NCI-H446 (cell line): ENCODE results near the gene CENPL.
"Not testable (repeated sequence)": the region's sequence is repeated elsewhere in the genome, so short reads cannot be mapped to it uniquely, and the experiment has no call there.

Source experiments
- DNase-seq, 2 experiments: peaks; one replicate each; lab custom pipeline; 2025; lab: John Stamatoyannopoulos, UW

The CENPL gene

DNA sequence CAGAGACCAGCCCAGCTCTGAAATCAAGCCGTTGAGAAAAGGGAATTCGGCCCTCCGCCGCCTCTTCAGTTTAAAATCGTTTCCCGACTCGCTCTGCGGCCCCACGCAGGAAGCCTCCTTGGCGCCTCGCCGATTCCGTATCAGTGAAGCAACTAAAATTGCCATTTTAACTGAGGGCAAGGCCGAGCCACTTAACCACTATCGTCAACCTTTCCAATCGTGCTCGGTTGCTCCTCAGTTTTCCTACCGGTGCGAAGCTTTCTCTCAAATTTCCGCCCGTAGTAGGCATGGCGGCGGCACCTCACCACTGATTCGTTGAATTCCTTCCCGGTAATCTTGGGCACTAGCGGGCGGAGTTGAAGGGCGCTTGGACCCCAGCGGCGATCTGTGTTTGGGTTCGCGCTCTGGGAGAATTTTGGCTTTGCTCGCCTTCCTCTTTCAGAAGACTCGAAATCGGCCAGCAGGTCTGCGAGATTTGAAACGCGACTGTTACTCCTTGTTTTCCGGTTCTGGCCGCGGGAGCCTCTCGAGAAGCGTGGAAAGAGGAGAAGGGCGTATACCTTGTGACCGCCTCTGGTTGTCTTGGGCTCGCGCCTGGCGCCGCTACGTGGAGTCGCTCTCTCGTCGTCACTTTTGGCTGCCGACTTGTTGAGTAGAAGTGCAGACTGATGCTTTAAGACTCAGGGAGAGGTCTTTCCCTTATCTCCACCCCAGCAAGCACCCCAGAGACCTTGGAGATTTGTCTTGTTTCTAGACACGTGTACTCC lies at the start of gene CENPL, which contains the start of gene DARS2:
CENPL (minus strand) TSS at position 569 of the 767 bp plus-strand sequence. CDS start 13,584 bp downstream, outside the sequence.
DARS2 (plus strand) TSS at position 359 of the 767 bp plus-strand sequence. CDS start 557 bp downstream, outside the sequence.
- DNase-seq = peak; percentile 99

- DNase-seq = no peak
Observed at GRCh38 chr1:173871500-173871899, 46.8 kb upstream of the CENPL start.

GRCh38 chr1:173871091-173871490 lies 46.4 kb upstream of the CENPL start:
- no peak for DNase-seq

- no peak for DNase-seq
Observed at GRCh38 chr1:173870252-173871075, 45.8 kb upstream of the CENPL start.

- no peak for DNase-seq
Observed at GRCh38 chr1:173869021-173869359, 44.3 kb upstream of the CENPL start.

DNA sequence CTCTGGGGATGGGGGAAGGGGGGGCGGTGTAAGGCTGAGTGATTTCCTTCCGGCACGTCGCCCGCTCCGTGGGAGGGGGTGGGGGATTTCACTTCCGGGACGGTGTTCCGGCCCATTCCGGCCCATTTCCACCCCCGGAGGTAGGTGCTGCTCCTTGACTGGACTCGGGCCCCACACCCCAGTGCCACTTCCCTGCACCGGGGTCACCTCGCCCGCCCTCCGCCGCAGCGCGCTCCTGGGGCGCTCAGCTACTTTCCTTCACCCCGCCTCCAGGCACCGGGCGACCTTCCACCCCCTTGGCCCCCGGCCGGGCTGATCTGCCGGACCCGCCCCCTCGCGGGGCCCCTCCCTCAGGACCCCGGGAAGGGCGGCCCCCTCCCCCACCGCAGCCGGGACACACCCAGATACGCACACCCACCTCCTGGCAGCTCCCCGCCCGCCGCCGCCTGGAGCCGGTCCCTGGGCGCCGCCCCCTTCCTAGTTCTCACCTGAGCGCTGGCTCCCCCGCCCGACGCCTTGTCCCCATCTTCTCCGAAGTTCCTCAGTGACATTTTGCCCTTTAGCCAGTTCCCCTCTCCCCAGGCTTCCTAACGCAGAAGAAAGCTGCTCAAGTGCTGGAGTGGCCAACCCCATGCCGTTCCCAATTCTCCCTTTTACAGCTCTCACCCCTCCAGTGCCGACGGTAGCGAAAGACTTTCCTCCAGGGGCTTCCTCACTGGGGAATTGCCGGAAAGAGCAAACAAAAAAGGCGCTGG lies 43.8 kb upstream of the CENPL start, which contains the start of gene ZBTB37:
ZBTB37 (plus strand) TSS at position 115 of the 755 bp plus-strand sequence. CDS start 1,846 bp downstream, outside the sequence.
- peak; percentile 84 to 93 for DNase-seq

- DNase-seq = peak; percentile 99
Observed at GRCh38 chr1:173867753-173868265, 43.1 kb upstream of the CENPL start, which contains the start of gene GAS5. GAS5 (minus strand) TSS chr1:173867989.

DNA sequence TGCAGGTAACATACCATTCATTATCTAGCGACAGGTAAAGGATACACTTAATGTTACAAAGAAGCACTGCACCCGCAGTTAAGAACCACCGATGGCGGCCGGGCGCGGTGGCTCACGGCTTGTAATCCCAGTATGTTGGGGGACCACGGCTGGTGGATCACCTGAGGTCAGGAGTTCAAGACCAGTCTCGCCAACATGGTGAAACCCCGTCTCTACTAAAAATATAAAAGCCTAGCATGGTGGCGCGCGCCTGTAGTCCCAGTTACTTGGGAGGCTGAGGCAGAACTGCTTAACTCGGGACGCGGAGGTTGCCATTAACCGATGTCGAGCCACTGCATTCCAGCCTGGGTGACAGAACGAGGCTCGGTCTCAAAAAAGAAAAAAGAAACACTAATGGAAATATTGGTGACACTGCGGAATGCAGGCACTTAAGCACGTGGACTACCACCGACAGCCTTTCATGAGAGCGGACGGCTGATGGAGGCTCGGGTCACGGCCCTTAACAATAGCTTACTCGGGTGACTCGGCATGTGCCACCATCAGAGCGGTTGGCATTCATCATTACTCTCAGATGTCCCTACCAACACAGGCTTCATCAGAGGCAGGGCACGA lies 42.6 kb upstream of the CENPL start:
- peak in 1 of 2 experiments; percentile 58 for DNase-seq

DNA sequence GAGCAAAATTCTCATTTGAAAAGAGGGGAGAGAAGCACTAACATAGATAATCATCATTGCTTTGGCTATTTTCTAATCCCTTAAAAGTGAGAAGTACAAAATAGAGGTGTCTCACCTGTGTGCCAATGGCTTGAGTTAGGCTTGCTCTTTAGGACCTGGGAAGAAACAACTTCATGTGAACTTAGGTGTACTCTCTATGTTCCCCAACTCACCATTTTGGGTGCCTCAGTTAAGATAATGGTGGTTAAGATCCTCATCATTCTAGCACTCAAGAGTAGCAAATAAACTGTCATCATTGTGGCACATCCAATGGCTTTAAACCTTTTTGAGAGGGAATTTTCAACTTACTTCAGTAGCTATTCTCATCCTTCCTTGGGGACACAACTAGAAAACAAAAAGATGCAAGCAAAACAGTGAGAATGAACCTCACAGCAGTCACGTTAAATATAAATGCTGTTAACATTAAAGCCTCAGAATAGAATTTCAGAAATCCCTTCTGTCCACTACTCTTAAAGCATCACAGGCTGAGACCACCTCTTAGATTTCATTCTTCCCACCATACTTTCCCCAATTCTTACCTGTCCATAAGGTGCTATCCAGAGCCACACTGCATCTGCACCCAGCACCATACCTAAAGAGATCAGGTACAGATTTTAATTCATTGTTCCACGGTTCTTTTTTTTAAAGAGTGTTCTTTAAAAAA lies 41.9 kb upstream of the CENPL start:
- DNase-seq = no peak

GRCh38 chr1:173865468-173866164 lies 40.9 kb upstream of the CENPL start:
- no peak for DNase-seq

DNA sequence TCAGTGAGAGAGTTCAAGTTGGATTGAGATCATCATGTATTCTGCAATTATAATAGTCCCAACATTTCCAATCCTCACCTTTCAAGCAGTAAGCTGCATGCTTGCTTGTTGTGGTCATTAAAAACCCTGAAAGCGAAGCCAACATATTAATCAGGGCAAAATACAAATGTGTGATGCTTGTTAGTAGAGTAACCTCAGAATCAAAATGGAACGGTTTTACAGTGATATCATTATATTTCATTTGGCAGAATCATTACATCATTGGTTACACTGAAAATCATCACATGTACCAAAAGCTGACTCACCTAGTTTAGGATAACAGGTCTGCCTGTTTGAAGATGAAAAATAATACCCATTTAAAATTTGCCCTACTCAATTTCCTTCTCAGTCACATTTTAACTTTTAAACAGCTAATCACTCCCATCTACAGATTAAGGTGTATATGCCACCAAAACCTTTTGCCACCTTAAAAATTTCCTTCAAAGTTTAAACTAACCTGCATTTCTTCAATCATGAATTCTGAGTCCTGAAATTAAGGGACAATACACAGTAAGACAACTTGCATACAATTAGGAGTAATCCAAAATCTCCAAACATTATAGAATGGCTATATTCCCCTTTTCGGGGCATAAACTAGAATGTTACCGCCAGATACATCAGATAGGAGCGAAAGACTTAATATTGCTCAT lies 39.6 kb upstream of the CENPL start:
- DNase-seq = no peak

GRCh38 chr1:173863224-173864161 lies 38.8 kb upstream of the CENPL start:
- peak in 1 of 2 experiments; percentile 28 for DNase-seq

DNA sequence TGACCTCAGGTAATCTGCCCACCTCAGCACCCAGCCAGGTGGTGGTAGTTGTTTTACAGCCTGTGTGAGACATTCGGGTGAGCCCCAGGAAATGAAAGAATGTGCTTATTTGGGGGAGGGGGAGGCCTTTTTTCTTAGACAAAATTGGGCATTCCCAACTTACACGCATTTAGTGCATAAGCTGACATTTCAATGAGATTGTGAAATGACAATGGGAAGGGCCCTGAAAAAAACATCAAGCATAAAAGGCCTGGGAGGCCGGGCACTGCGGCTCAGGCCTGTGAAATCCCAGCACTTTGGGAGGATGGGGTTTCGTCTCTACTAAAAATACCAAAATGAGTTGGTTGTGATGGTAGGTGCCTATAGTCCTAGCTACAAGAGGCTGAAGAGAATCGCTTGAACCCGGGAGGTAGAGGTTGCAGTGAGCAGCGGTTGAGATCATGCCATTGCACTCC lies 38.1 kb upstream of the CENPL start:
- DNase-seq = no peak

DNA sequence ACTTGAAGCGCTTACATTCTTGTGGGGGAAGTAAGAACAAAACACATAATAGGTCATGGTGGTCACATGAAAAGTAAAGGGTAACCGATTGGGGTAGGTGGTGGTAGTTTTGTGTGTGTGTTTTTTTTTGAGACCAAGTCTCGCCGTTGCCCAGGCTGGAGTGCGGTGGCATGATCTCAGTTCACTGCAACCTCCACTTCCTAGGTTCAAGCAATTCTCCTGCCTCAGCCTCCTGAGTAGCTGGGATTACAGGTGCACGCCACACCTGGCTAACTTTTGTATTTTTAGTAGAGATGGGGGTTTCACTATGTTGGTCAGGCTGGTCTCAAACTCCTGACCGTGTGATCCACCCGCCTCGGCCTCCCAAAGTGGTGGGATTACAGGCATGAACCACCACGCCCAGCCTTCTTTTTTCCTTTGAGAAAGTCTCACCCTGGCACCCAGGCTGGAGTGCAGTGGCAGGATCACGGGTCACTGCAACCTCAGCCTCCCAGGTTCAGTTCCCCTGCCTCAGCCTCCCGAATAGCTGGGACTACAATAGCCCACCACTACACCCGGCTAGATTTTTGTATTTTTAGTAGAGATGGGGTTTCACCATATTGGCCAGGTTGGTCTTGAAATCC lies 37.6 kb upstream of the CENPL start:
- not testable (repeated sequence) for DNase-seq

GRCh38 chr1:173861731-173862145 lies 37.1 kb upstream of the CENPL start:
- DNase-seq = no peak

GRCh38 chr1:173860065-173860464 lies 35.4 kb upstream of the CENPL start:
- DNase-seq = no peak

GRCh38 chr1:173859547-173859946 lies 34.9 kb upstream of the CENPL start:
- DNase-seq = not testable (repeated sequence)
